Measurements from ENCODE around the gene SEC16B.

SEC16B gene

DNA sequence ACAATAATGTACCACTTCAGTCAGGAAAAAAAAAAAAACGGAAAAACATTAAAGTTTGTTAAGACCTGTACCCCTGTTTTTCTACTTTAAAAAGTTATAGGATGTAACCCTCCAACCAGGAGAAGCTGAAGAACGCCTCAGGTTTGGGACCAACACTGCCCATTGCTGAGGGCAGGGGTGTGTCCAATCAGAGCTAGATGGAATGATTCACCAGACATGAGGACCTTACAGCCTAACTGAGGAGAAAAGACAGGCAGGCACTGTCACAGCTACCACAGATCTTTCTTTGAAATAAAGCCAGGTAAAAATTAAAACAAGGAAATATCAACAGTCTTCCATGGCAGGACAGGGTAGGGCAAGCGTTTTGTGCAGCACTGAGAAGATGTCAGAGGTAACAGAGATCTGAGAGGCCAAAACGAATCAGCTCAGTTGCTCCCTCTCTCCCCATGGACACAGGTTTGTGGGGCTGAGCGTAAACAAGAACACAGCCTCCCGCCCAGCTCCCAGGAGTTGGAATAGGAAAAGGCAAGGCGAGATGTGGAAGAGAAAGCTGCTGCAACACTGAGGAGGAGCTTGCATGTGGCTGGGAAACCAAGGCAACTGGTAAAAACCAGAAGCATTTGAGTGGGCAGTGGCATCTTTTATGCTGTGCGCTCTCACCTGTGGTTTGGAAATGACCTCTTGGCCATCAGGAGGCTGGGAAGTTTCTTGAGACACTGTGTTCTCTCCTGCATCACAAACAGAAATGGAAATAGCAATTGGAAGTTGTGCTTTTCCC is 34.0 kb downstream of the SEC16B start:
- H3K4me3 ChIP-seq (ENCODE audit: low read length), result no peak overlapping the region
- no peaks in the 10 kb centered on the region for H4K20me1 ChIP-seq (ENCODE audit: control insufficient read depth, insufficient read depth, low read depth, low read length)
- H3K9me3 ChIP-seq (ENCODE audit: control insufficient read depth, insufficient read depth, low read length), result no peaks in the 10 kb centered on the region
- no peaks in the 10 kb centered on the region for H3K4me1 ChIP-seq (ENCODE audit: control insufficient read depth, low read length)
- no peaks in the 10 kb centered on the region for H3K36me3 ChIP-seq (ENCODE audit: control insufficient read depth, low read length)
- H3K27me3 ChIP-seq (ENCODE audit: control insufficient read depth, low read length), result no peaks in the 10 kb centered on the region
- H3K4me2 ChIP-seq (ENCODE audit: low read length), result no peak overlapping the region
- H3K79me2 ChIP-seq (ENCODE audit: control insufficient read depth, low read length), result no peaks in the 10 kb centered on the region
- no peaks in the 10 kb centered on the region for H3K9me2 ChIP-seq (replicated peaks; ENCODE audit: control insufficient read depth, low read length)
- TF ChIP-seq EZH2phosphoT487 (IDR thresholded peaks at IDR 0.05; ENCODE audit: borderline replicate concordance, low read length), result no peak
- TF ChIP-seq, protein P1, sequence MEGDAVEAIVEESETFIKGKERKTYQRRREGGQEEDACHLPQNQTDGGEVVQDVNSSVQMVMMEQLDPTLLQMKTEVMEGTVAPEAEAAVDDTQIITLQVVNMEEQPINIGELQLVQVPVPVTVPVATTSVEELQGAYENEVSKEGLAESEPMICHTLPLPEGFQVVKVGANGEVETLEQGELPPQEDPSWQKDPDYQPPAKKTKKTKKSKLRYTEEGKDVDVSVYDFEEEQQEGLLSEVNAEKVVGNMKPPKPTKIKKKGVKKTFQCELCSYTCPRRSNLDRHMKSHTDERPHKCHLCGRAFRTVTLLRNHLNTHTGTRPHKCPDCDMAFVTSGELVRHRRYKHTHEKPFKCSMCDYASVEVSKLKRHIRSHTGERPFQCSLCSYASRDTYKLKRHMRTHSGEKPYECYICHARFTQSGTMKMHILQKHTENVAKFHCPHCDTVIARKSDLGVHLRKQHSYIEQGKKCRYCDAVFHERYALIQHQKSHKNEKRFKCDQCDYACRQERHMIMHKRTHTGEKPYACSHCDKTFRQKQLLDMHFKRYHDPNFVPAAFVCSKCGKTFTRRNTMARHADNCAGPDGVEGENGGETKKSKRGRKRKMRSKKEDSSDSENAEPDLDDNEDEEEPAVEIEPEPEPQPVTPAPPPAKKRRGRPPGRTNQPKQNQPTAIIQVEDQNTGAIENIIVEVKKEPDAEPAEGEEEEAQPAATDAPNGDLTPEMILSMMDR (IDR thresholded peaks at IDR 0.05; ENCODE audit: low read depth, low read length, poor library complexity, severe bottlenecking), result no peak
- H3F3A ChIP-seq (ENCODE audit: control insufficient read depth, insufficient read depth), result no peaks in the 10 kb centered on the region
- H3K27ac ChIP-seq (ENCODE audit: low read depth, low read length), result no peak overlapping the region

DNA sequence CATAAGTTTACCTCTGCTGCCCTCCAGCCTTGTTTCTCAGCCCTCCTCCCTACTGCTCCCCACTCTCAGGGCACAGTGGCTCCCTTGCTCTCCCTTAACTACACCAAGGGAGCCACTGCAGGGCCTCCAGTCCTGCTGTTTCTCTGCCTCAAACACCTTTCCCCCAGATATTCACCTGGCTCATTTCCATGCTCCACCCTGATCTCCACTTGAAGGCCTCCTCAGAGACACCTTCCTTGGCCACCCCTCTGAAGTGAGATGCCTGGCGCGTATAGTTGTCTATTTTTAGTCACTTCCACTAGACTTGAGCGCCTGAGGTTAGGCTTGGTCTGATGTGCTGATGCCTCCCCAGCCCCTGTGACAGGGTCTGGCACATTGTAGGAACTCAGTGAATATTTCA is 34.9 kb downstream of the SEC16B start:
- Histone ChIP-seq H3K9me2 (replicated peaks; ENCODE audit: control insufficient read depth, low read length) (no peaks in the 10 kb centered on the region), H3K79me2 (ENCODE audit: control insufficient read depth, low read length) (no peaks in the 10 kb centered on the region), H3K4me1 (ENCODE audit: control insufficient read depth, low read length) (no peaks in the 10 kb centered on the region), H3K36me3 (ENCODE audit: control insufficient read depth, low read length) (no peaks in the 10 kb centered on the region), H3K4me2 (ENCODE audit: low read length) (no peak overlapping the region), H3K4me3 (ENCODE audit: low read length) (no peak overlapping the region), H3K27me3 (ENCODE audit: control insufficient read depth, low read length) (no peaks in the 10 kb centered on the region), H3K9me3 (ENCODE audit: control insufficient read depth, insufficient read depth, low read length) (no peaks in the 10 kb centered on the region), H4K20me1 (ENCODE audit: control insufficient read depth, insufficient read depth, low read depth, low read length) (no peaks in the 10 kb centered on the region), H3F3A (ENCODE audit: control insufficient read depth, insufficient read depth) (no peaks in the 10 kb centered on the region), H3K27ac (ENCODE audit: low read depth, low read length) (no peak overlapping the region)
- no peak for TF ChIP-seq EZH2phosphoT487 (IDR thresholded peaks at IDR 0.05; ENCODE audit: borderline replicate concordance, low read length)
- TF ChIP-seq, protein P1 (IDR thresholded peaks at IDR 0.05; ENCODE audit: low read depth, low read length, poor library complexity, severe bottlenecking), result no peak

DNA sequence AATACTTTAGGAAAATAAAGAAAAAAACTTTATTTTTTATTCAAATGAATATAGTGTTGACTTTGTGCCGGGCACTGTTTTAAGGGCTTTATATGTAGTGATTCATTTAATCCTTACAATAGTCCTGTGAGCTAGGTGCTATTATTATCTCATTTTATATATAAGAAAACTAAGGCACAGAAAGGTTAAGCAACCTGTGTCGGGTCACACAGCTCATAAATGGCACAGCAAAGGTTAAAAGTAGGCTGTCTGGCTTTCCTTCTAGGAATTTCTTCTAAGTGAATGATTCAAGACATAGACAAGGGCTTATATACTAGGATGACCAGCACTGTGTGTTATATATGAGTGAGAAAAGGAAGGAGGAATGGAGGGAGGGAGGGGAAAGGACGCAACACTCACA is 35.4 kb downstream of the SEC16B start:
- Histone ChIP-seq H4K20me1 (ENCODE audit: control insufficient read depth, insufficient read depth, low read depth, low read length) (no peaks in the 10 kb centered on the region), H3K4me2 (ENCODE audit: low read length) (no peak overlapping the region), H3K36me3 (ENCODE audit: control insufficient read depth, low read length) (no peaks in the 10 kb centered on the region), H3K79me2 (ENCODE audit: control insufficient read depth, low read length) (no peaks in the 10 kb centered on the region), H3F3A (ENCODE audit: control insufficient read depth, insufficient read depth) (no peaks in the 10 kb centered on the region), H3K9me2 (replicated peaks; ENCODE audit: control insufficient read depth, low read length) (no peaks in the 10 kb centered on the region), H3K27me3 (ENCODE audit: control insufficient read depth, low read length) (no peaks in the 10 kb centered on the region), H3K27ac (ENCODE audit: low read depth, low read length) (no peak overlapping the region), H3K4me1 (ENCODE audit: control insufficient read depth, low read length) (no peaks in the 10 kb centered on the region), H3K9me3 (ENCODE audit: control insufficient read depth, insufficient read depth, low read length) (no peaks in the 10 kb centered on the region), H3K4me3 (ENCODE audit: low read length) (no peak overlapping the region)
- TF ChIP-seq, protein P1 (IDR thresholded peaks at IDR 0.05; ENCODE audit: low read depth, low read length, poor library complexity, severe bottlenecking), result no peak
- no peak for TF ChIP-seq EZH2phosphoT487 (IDR thresholded peaks at IDR 0.05; ENCODE audit: borderline replicate concordance, low read length)

Measured in DOHH2 (cell line).